Memory B cell (primary cell): ENCODE measurements around the gene ACMSD.
"Not testable (repeated sequence)": the region's sequence is repeated elsewhere in the genome, so short reads cannot be mapped to it uniquely, and the experiment has no call there.

Source experiments
- ATAC-seq: fragments of 150-1000 bp; cut with Tn5 transposase; 2 replicates; pipeline ENCODE4 v1.10.0; 2021; ENCODE audit warnings: low read depth, mild to moderate bottlenecking, moderate library complexity
- DNase-seq, 2 donors: peaks; one replicate each; pipeline ENCODE4 v3.0.0; 2022; ENCODE audit warnings: low spot score in 2 of 2
- H3K27ac Mint-ChIP-seq: one replicate; pipeline ENCODE4 v1.8.0; 2022; ENCODE audit warnings: mild to moderate bottlenecking, moderate library complexity, mixed read lengths
- H3K27me3 Mint-ChIP-seq: one replicate; pipeline ENCODE4 v1.8.0; 2022; ENCODE audit warnings: mixed read lengths
- H3K36me3 Mint-ChIP-seq: one replicate; pipeline ENCODE4 v1.8.0; 2022; ENCODE audit warnings: mild to moderate bottlenecking, mixed read lengths
- H3K4me1 Mint-ChIP-seq: one replicate; pipeline ENCODE4 v1.8.0; 2022; ENCODE audit warnings: mixed read lengths
- H3K4me3 Mint-ChIP-seq: one replicate; pipeline ENCODE4 v1.8.0; 2022; ENCODE audit warnings: mild to moderate bottlenecking, moderate library complexity, mixed read lengths
- H3K9me3 Mint-ChIP-seq: one replicate; pipeline ENCODE4 v1.8.0; 2022; ENCODE audit warnings: mixed read lengths

Gene ACMSD

GRCh38 chr2:134838143-134838620, at the start of gene ACMSD:
TSS of gene ACMSD (plus strand) at chr2:134838616. CDS start at chr2:134838683, 67 bp downstream.
- peaks cover 3% of the 10 kb centered on the region for H3K27me3 Mint-ChIP-seq
- no peak within 1 kb of the TSS for H3K4me3 Mint-ChIP-seq
- peaks cover 2% of the 10 kb centered on the region for H3K4me1 Mint-ChIP-seq
- ATAC-seq (no peak), DNase-seq (no peak)
- no peak within 1 kb of the TSS for H3K27ac Mint-ChIP-seq
- peaks cover 18% of the 10 kb centered on the region for H3K9me3 Mint-ChIP-seq
- peaks cover 2% of the 10 kb centered on the region for H3K36me3 Mint-ChIP-seq

GRCh38 chr2:134790487-134790886, 47.9 kb upstream of the ACMSD start:
- H3K36me3 Mint-ChIP-seq, result no peaks in the 10 kb centered on the region
- peaks cover 3% of the 10 kb centered on the region for H3K27me3 Mint-ChIP-seq
- DNase-seq (no peak), ATAC-seq (no peak)
- H3K4me1 Mint-ChIP-seq, result no peaks in the 10 kb centered on the region
- no peak overlapping the region for H3K4me3 Mint-ChIP-seq
- H3K27ac Mint-ChIP-seq, result no peak overlapping the region
- H3K9me3 Mint-ChIP-seq, result peaks cover 6% of the 10 kb centered on the region

- Mint-ChIP-seq H3K4me1 (no peaks in the 10 kb centered on the region), H3K27ac (no peak overlapping the region), H3K27me3 (peaks cover 3% of the 10 kb centered on the region), H3K9me3 (peaks cover 3% of the 10 kb centered on the region), H3K36me3 (no peaks in the 10 kb centered on the region), H3K4me3 (no peak overlapping the region)
- DNase-seq (no peak), ATAC-seq (no peak)
These were observed 46.8 kb upstream of the ACMSD start for GRCh38 chr2:134791616-134792015.

- Mint-ChIP-seq H3K27ac (no peak overlapping the region), H3K27me3 (peaks cover 3% of the 10 kb centered on the region), H3K4me1 (no peaks in the 10 kb centered on the region), H3K9me3 (peaks cover 1% of the 10 kb centered on the region), H3K36me3 (no peaks in the 10 kb centered on the region), H3K4me3 (no peak overlapping the region)
- DNase-seq (no peak), ATAC-seq (no peak)
These were observed 46.2 kb upstream of the ACMSD start for GRCh38 chr2:134792186-134792585.

GRCh38 chr2:134795765-134796164, 42.7 kb upstream of the ACMSD start:
- Mint-ChIP-seq H3K4me1 (no peaks in the 10 kb centered on the region), H3K9me3 (no peaks in the 10 kb centered on the region), H3K4me3 (no peak overlapping the region), H3K36me3 (peaks cover 2% of the 10 kb centered on the region), H3K27me3 (peaks cover 3% of the 10 kb centered on the region), H3K27ac (no peak overlapping the region)
- ATAC-seq (no peak), DNase-seq (no peak)

GRCh38 chr2:134796373-134796772, 42.0 kb upstream of the ACMSD start:
- Mint-ChIP-seq H3K27me3 (peaks cover 3% of the 10 kb centered on the region), H3K4me3 (no peak overlapping the region), H3K27ac (peak overlapping the region; percentile 14), H3K36me3 (peaks cover 2% of the 10 kb centered on the region), H3K9me3 (no peaks in the 10 kb centered on the region), H3K4me1 (no peaks in the 10 kb centered on the region)
- DNase-seq (no peak), ATAC-seq (no peak)

- H3K36me3 Mint-ChIP-seq, result peaks cover 4% of the 10 kb centered on the region
- H3K27ac Mint-ChIP-seq, result no peak overlapping the region
- H3K9me3 Mint-ChIP-seq, result peaks cover 3% of the 10 kb centered on the region
- no peak overlapping the region for H3K4me3 Mint-ChIP-seq
- no peaks in the 10 kb centered on the region for H3K4me1 Mint-ChIP-seq
- DNase-seq (no peak), ATAC-seq (no peak)
- H3K27me3 Mint-ChIP-seq, result no peaks in the 10 kb centered on the region
These were observed 38.5 kb upstream of the ACMSD start for GRCh38 chr2:134799936-134800335.

GRCh38 chr2:134800341-134800740, 38.1 kb upstream of the ACMSD start:
- ATAC-seq, result no peak
- H3K9me3 Mint-ChIP-seq, result peaks cover 3% of the 10 kb centered on the region
- H3K27me3 Mint-ChIP-seq, result no peaks in the 10 kb centered on the region
- DNase-seq, result no peak
- H3K4me1 Mint-ChIP-seq, result no peaks in the 10 kb centered on the region
- H3K27ac Mint-ChIP-seq, result no peak overlapping the region
- H3K4me3 Mint-ChIP-seq, result no peak overlapping the region
- peaks cover 4% of the 10 kb centered on the region for H3K36me3 Mint-ChIP-seq

GRCh38 chr2:134803609-134804405, 34.6 kb upstream of the ACMSD start:
- H3K27ac Mint-ChIP-seq, H3K36me3 Mint-ChIP-seq, H3K4me1 Mint-ChIP-seq, H3K4me3 Mint-ChIP-seq, H3K9me3 Mint-ChIP-seq, DNase-seq, H3K27me3 Mint-ChIP-seq, ATAC-seq: not testable (repeated sequence)

- Mint-ChIP-seq H3K4me1 (no peaks in the 10 kb centered on the region), H3K27ac (no peak overlapping the region), H3K27me3 (peaks cover 2% of the 10 kb centered on the region), H3K4me3 (no peak overlapping the region), H3K36me3 (no peaks in the 10 kb centered on the region), H3K9me3 (peaks cover 1% of the 10 kb centered on the region)
- ATAC-seq (no peak), DNase-seq (no peak)
These were observed 22.7 kb upstream of the ACMSD start for GRCh38 chr2:134815741-134816140.

GRCh38 chr2:134818321-134818720, 20.1 kb upstream of the ACMSD start:
- Mint-ChIP-seq H3K4me3 (no peak overlapping the region), H3K36me3 (no peaks in the 10 kb centered on the region), H3K4me1 (no peaks in the 10 kb centered on the region), H3K9me3 (no peaks in the 10 kb centered on the region), H3K27ac (no peak overlapping the region), H3K27me3 (peaks cover 8% of the 10 kb centered on the region)
- DNase-seq (no peak), ATAC-seq (no peak)

GRCh38 chr2:134819334-134819733, 19.1 kb upstream of the ACMSD start:
- peaks cover 10% of the 10 kb centered on the region for H3K27me3 Mint-ChIP-seq
- H3K9me3 Mint-ChIP-seq, result no peaks in the 10 kb centered on the region
- no peaks in the 10 kb centered on the region for H3K36me3 Mint-ChIP-seq
- DNase-seq, result no peak
- no peaks in the 10 kb centered on the region for H3K4me1 Mint-ChIP-seq
- H3K27ac Mint-ChIP-seq, result no peak overlapping the region
- ATAC-seq, result no peak
- no peak overlapping the region for H3K4me3 Mint-ChIP-seq

GRCh38 chr2:134823431-134823830, 15.0 kb upstream of the ACMSD start:
- ATAC-seq (no peak), DNase-seq (no peak)
- H3K36me3 Mint-ChIP-seq, result peaks cover 1% of the 10 kb centered on the region
- H3K4me1 Mint-ChIP-seq, result no peaks in the 10 kb centered on the region
- H3K4me3 Mint-ChIP-seq, result no peak overlapping the region
- H3K9me3 Mint-ChIP-seq, result peaks cover 2% of the 10 kb centered on the region
- peaks cover 12% of the 10 kb centered on the region for H3K27me3 Mint-ChIP-seq
- no peak overlapping the region for H3K27ac Mint-ChIP-seq

- DNase-seq (no peak), ATAC-seq (no peak)
- Mint-ChIP-seq H3K4me3 (no peak overlapping the region), H3K9me3 (peaks cover 2% of the 10 kb centered on the region), H3K27ac (no peak overlapping the region), H3K4me1 (no peaks in the 10 kb centered on the region), H3K36me3 (peaks cover 1% of the 10 kb centered on the region), H3K27me3 (peaks cover 12% of the 10 kb centered on the region)
These were observed 14.6 kb upstream of the ACMSD start for GRCh38 chr2:134823832-134824231.

- peaks cover 11% of the 10 kb centered on the region for H3K27me3 Mint-ChIP-seq
- not testable (repeated sequence) for DNase-seq, ATAC-seq, H3K27ac Mint-ChIP-seq, H3K4me1 Mint-ChIP-seq, H3K36me3 Mint-ChIP-seq, H3K9me3 Mint-ChIP-seq, H3K4me3 Mint-ChIP-seq
These were observed 12.7 kb upstream of the ACMSD start for GRCh38 chr2:134825716-134826115.
